GM10266 (cell line): ENCODE data around the gene TUBGCP6.

ENCODE experiments used
- DNase-seq: peaks from one replicate; pipeline ENCODE4 v3.0.0; 2012; ENCODE audit errors: extremely low spot score
- CTCF ChIP-seq: IDR thresholded peaks from 2 replicates; pipeline ENCODE4 v1.5.1; 2012; ENCODE audit warnings: mild to moderate bottlenecking, low read depth; ENCODE audit not compliant: control insufficient read depth, insufficient read depth; ENCODE audit errors: missing control alignments

Gene TUBGCP6

DNA sequence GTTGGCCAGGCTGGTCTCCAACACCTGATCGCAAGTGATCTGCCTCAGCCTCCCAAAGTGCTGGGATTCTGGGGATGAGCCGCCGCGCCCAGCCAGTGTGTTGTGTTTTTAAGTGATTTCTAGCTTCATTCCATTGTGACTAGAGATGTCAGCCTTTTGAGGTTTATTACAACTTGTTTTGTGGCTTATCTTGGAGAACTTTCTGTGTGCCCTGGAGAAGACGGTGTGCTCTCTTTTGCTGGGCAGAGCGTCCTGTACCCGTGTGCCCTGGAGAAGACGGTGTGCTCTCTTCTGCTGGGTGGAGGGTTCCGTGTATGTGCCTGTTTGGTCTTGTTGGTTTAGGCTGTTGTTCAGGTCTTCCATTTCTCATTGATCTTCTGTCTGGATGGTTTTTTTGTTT is 31.6 kb downstream of the TUBGCP6 start:
- no peak for TF ChIP-seq CTCF
- no peak for DNase-seq

DNA sequence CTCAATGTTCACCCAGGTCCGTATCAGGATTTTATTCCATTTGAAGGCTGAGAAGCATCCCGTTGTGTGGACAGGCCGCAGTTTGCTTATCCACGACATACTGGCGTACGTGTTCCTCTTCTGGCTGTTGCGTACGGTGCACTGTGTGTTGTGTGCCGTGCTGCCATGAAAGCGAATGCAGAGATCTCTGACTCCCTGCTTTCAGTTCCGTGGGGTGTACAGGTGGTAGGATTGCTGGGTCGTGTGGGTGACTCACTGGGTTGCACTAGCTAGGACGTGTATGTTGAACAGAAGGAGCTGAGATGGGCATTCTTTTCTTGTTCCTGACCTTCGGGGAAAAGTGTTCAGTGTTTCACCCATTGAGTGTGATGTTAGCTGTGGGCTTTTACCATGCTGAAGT is 33.7 kb downstream of the TUBGCP6 start:
- TF ChIP-seq CTCF, result no peak
- DNase-seq, result no peak

- TF ChIP-seq CTCF, result no peak
- no peak for DNase-seq
These were observed 34.3 kb downstream of the TUBGCP6 start for GRCh38 chr22:50210378-50211139.

- peak; percentile 89 for TF ChIP-seq CTCF
- peak; percentile 89 for DNase-seq
These were observed 34.9 kb downstream of the TUBGCP6 start for GRCh38 chr22:50209893-50210292.

GRCh38 chr22:50208939-50209892 is 35.6 kb downstream of the TUBGCP6 start:
- TF ChIP-seq CTCF, result no peak
- DNase-seq, result no peak

GRCh38 chr22:50208430-50208938 is 36.3 kb downstream of the TUBGCP6 start:
- DNase-seq, result no peak
- no peak for TF ChIP-seq CTCF
